ENCODE measurements around the gene NPIPB12.
"Not testable (repeated sequence)": the region's sequence is repeated elsewhere in the genome, so short reads cannot be mapped to it uniquely, and the experiment has no call there.

Gene NPIPB12

DNA sequence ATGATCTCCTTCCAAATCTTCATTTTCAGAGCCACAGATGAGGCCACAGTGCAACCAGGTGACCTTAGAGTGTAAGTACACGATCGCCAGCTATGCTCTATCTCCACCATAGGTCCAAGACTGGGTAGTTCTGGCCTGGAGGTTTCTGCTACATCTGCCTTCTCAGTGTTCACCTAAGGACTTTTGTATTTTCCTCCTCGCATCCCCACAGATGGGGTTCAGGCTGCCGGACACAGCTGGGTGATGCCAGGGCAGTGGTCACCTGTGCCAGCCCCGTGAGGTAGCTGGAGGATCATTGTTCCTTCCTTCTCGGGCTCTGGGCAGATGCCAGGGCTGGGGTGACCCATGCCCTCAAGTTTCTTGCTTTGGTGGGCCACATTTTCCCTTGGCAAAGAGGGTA lies at the start of gene NPIPB12:
Gene NPIPB12 (minus strand): TSS at position 101 of the 400 bp plus-strand sequence.
- DNase-seq (ENCODE audit: low spot score), result not testable (repeated sequence)

DNA sequence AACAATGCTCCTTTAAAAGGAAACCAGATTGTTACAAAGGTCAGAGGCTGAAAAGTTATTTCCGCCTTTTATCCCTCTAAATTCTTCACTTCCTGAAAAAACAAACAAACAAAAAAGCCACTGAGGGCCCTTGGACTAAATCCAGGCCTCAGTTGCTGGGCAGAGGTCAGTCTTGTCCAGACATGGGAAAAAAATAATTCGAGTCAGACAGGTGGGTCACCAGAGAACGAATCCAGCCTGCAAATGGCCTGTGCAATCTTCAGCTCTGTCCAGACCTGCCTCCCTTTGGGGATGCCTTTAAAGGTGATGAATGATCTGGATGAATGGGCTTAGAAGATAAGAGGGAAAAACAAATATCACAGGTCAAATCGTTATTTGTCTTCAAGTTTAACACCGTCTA lies 15.3 kb upstream of the NPIPB12 start:
- not testable (repeated sequence) for DNase-seq (ENCODE audit: low spot score)

DNA sequence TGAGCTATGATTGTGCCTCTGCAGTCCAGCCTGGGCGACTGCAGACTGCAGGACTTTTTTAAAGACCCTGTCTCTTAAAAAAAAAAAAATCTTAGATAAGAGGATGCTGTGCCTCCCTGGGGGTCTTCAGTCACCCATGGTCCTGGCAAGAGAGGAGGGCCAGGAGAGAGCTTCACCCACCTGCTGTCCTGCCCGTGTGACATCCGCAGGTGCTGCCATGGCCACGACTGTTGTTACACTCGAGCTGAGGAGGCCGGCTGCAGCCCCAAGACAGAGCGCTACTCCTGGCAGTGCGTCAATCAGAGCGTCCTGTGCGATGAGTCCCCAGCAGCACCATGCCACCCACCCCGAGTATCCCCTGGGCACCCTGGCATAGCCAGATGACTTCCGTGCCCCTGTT lies 23.9 kb downstream of the NPIPB12 start:
- DNase-seq (ENCODE audit: low spot score), result not testable (repeated sequence)

DNA sequence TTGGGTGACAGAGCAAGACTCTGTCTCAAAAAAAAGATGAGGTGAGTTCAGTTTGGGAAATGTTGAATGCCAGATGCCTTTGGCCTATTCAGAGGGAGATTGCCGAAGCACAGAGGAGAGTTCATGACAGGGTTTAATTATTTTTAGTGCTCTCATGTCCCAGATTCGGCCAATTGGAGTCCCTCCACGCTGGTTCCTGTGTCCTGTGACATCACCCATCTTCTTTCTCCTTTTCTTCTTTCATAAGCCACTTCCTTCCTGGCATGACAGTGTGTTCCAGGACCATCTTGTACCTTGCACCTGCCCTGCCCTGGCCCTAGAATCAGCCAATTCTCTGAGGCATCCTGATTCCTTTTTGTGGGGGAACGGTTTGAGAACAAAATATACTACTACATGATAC lies 34.1 kb downstream of the NPIPB12 start:
- DNase-seq (ENCODE audit: low spot score), result not testable (repeated sequence)

DNA sequence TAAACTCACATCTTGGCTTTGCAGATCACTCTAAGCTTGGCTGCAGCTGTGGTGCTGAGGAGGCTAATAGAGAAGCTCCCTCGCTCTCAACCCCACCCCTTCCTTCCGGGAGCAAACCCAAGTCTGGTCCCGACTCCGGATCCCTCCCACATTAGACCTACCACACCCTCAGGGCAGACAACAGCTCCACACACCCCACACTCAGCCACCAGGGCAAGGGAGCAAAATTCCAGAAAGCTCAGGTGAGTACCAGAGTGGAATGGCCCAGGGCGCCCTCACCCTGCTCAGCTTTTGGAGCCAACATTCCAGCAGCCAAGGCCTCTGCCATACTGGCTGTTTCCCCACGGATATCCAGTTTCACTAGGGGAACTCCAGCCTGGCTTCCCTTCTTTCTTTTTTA lies 36.5 kb downstream of the NPIPB12 start:
- not testable (repeated sequence) for DNase-seq (ENCODE audit: low spot score)

DNA sequence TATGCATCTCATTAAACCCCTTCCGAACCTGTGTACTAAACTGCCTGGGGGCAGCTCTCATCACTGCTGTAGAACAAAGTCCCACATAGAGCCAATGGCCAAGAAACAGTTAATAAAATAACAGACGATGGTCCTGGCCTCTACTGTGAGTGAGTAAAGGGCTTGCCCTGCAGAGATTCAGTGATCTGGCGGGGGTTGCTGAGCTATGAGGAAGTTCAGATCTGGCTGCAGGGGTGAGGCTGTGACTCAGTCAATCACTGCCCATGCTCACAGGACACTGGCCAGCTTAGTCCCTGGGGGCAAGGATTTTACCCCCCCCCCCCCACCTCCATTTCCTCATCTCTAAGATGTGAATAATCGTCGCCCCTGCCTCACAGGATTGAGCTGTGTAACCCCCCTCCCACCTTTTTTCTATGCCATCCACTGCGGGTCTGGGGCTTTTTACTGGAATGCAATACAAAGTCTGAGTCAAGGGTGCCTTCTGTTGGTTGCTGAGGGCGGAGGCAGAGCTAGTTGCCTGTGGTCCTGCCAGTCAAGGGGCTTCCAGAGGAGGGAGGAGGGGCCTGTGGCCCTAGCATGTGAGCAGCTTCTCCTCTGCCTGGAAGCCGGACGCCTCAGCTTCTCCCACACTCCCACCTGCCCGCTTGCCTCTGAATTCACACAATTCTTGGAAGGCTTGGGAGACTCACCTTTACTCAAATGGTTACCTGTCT lies 38.4 kb downstream of the NPIPB12 start:
- DNase-seq (ENCODE audit: low spot score), result not testable (repeated sequence)

DNA sequence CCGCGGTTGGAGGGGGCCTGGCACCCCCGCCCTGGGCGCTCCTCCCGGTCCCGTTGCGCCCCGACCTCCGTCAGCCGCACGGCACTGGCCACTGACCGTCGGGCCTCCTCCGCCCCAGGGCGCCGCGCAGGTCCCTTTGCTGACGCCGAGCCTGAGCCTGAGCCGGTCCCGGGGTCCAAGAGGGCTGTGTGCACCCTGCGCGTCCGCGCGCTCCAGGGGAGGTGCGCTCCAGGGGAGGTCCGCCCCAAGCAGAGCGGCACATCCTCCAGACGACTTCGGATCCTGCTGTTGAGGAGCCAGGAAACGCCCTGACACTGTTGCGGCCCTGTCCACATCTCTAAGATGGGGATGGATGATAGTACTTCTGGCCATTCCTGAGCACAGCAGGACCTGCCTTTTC lies 39.3 kb downstream of the NPIPB12 start:
- not testable (repeated sequence) for DNase-seq (ENCODE audit: low spot score)

DNA sequence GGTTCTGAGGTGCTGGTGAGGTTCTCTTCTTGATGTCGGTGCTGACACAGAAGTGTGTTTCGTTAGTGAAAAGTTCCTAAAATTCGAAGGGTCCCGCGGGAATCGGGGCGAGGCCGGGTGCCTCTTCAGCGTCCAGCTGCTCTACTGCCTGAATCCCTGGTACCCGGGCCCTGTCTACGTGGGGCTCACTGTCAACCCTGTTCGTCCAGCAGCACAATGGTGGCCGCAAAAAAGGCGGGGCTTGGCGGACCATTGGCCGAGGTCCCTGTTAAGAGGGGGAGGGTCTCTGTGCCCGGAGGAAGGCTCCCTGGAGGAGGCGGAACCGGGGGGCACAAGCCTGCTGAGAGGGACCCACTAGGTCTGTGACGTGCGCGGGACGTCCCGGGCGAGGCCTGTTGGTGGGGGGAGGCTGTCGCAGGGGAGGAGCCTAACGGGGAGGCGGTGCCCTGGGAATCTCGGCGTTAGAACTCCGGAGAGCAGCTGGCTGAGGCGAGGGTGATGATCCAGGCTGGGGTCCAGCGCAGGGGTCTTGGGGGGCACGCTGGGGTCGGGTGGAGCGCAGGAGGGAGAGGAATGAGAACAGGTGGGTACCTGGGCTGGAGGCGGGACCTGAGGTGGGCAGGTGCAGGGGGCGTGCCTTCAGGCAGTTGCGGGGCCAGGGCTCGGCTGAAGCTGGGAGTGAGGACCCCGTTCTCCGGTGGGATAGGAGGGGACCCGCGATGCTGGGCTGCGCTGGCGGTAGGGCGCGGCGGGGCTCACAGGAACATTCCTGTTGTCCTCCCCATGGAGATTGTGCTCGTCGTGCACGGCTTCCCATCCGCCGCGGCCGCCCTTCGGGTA lies 40.0 kb downstream of the NPIPB12 start:
- DNase-seq (ENCODE audit: low spot score), result not testable (repeated sequence)

DNA sequence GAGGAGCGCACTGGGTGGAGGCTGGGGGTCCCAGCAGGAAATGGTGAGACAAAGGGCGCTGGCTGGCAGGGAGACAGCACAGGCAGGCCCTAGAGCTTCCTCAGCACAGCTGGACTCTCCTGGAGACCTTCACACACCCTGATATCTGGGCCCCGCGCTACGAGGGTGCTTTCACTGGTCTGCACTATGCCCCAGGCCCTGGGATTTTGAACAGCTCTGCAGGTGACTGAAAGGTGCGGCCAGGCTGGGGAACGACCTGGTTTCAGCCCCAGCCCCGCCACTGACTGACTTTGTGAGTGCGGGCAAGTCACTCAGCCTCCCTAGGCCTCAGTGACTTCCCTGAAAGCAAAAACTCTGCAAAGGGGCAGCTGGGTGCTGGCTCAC lies 45.6 kb downstream of the NPIPB12 start:
- not testable (repeated sequence) for DNase-seq (ENCODE audit: low spot score)

DNA sequence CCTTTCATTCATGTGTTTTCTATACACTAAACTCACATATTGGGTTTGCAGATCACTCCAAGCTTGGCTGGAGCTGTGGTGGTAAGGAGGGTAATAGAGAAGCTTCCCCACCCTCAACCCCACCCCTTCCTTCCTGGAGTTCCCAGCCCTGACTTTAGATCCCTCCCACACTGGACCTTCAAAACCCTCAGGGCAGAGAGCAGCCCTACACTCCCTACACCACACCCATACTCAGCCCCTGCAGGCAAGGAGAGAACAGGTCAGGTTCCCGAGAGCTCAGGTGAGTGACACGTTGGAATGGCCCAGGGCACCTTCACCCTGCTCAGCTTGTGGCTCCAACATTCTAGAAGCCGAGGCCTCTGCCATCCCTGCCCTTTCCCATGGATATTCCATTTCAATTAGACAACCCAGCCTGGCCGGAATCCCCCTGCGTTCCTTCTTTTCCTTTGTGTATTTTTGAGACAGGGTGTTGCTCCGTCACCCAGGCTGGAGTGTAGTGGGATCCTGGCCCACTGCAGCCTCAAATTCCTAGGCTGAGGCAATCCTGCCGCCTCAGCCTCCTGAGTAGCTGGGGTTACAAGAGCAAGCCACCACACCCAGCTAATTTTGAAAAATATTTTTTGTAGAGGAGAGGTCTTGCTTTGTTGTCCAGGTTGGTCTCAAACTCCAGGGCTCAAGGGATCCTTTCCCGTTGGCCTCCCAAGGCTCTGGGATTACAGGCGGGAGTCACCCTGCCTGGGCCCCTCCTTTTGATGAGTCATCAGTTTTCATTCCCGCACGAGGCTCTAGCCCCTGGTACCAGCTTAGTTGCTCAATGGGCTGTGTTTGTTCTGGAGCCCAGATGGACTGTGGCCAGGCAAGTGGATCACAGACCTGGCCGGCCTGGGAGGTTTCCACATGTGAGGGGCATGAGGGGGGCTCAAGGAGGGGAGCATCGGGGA lies 46.2 kb downstream of the NPIPB12 start, which contains the start of gene SULT1A4:
Gene SULT1A4 (plus strand): TSS at position 208 of the 941 bp plus-strand sequence. CDS start 1,473 bp downstream, outside the sequence.
- not testable (repeated sequence) for DNase-seq (ENCODE audit: low spot score)

DNA sequence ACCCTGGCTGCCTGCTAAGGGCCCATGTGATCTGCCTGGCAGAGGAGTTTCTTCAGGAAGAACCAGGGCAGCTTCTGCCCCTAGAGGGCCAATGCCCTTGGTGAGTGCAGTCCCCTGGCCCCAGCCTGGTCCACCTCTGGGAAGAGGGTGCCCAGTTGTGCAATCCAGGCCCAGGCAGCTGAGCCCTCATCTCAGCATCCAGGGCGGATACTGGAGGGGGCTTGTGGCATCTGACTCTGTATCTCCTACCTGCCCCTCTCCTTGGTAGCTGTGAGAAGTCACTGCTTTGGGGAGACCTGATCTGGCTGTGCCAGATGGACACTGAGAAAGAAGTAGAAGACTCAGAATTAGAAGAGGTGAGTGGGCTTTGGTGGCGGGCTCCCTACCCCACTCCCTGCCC lies 48.5 kb downstream of the NPIPB12 start:
- DNase-seq (ENCODE audit: low spot score), result not testable (repeated sequence)

DNA sequence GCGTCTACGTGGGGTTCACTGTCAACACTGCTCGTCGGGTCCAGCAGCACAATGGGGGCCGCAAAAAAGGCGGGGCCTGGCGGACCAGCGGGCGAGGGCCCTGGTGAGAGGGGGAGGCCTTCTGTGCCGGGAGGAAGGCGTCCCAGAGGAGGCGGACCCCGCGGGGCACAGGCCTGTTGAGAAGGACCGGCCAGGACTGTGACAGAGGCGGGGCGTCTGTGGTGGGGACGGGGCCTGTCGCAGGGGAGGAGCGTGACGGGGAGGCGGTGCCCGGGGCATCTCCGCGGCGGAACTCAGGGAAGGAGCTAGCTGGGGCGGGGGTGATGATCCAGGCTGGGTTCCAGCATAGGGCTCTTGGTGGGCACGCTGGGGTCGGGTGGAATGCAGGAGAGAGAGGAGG lies 51.4 kb downstream of the NPIPB12 start:
- not testable (repeated sequence) for DNase-seq (ENCODE audit: low spot score)

DNA sequence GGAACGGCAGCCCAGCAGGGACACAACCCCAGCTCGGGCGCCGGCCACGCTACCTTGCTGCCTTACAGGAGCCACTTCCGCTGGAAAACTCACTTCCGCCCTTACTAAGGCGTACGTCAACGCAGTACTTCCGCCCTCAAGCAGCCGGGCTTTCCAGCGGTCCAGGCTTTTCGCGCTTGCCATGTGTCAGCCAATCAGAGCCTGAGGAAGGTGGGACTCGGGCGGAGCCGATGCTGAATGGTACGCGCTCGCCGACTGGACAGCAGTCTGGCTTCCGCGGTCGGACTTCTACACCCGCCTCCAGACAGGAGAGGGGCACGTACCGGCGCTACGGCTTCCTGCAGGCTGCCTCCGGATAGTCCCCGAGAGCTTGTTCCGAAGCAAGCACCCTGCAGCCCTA lies 51.9 kb downstream of the NPIPB12 start, which contains the start of the genes BOLA2 and SLX1B:
Gene BOLA2 (minus strand): TSS at position 83 of the 400 bp plus-strand sequence. CDS start 98 bp downstream, outside the sequence.
Gene SLX1B (plus strand): TSS at position 265 of the 400 bp plus-strand sequence.
- not testable (repeated sequence) for DNase-seq (ENCODE audit: low spot score)

DNA sequence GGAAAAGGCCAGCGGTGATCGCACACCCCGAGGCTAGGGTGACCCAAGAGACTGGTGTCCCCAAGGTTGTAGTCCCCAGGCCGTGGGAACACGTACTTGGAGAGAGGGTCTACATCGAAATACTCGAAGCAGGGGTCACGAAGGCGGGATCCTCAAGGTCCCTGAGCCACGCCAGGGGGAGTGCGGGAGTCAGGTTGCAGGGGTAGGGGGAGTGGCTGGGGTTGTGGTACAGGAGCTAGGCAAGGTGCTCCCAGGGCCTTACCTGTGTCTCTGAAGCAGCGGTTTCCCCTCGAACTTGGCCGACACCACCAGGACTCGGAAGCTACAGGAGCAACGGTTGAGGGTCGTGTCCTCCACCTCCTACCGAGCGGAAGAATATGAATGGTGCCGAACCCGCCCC lies 52.5 kb downstream of the NPIPB12 start:
- DNase-seq (ENCODE audit: low spot score), result not testable (repeated sequence)
